HG03575 (cell line): ENCODE data around the gene PLA2G2E.

Experiments
- ATAC-seq: cut with Tn5 transposase; IDR thresholded peaks from one replicate; pipeline ENCODE4 v1.9.1; 2021; ENCODE audit not compliant: unreplicated experiment, insufficient number of reproducible peaks, low FRiP score; ENCODE audit errors: extremely low read depth

The PLA2G2E gene

DNA sequence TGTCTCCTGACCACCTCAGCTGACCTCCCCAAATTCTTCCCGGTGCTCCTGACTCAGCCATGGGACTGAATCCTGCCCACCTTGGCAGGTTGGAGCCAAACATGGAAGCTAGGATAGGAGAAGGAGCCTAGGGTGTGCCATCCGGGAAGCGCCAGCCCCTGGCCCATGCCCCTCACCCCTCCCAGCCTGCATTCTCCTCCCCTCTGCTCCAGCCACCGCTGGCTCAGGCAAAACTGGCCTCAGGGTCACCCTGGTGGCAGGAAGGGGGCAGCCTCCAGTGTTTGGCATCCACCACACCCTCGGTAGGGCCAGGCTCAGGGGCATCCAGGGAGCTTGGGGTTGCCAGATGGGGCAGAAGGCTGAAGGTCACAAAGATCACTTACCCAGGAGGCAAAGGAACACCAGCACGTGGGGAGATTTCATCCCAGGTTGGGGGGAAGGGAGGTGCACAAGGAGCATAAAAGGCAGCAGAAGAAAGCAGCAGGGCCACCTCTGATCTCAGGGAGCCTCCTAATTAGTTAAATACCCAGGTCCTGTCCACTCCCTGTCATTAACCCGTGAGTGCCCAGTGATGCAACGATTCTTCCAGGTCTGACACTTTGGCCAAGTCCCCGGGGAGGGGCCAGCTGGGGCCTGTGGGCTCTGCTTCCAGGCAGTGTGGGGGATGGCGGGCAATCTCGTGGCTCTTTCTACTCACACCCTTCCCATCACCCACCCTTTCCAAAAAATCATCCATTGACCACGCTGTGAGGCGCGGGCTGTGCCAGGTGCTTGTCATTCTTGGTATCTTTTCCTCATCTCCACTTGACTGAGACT lies at the start of gene PLA2G2E:
PLA2G2E (minus strand) TSS at position 481 of the 816 bp plus-strand sequence; CDS start at position 423, 58 bp downstream.
- ATAC-seq, result no peak

DNA sequence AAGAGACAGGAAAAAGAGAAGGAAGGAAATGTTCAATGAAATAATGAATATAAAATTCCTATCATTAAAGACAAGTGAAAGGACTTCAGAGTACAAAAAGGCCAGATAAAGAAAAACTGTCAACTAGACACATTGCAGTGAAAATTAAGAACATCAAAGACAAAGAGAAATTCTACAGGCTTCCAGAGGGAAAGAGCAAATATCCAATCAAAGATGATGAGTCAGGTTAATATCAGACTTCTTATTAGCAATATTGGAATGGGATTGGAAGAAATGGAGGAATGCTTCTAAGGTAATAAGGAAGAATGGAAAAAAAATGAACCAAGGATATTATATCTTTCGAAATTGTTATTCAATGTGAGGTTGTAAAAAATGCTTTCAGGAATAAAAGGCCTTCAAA lies 48.2 kb upstream of the PLA2G2E start:
- ATAC-seq, result no peak

GRCh38 chr1:19969898-19970660 lies 46.7 kb upstream of the PLA2G2E start:
- ATAC-seq, result no peak

GRCh38 chr1:19967808-19968207 lies 44.4 kb upstream of the PLA2G2E start:
- ATAC-seq, result no peak

DNA sequence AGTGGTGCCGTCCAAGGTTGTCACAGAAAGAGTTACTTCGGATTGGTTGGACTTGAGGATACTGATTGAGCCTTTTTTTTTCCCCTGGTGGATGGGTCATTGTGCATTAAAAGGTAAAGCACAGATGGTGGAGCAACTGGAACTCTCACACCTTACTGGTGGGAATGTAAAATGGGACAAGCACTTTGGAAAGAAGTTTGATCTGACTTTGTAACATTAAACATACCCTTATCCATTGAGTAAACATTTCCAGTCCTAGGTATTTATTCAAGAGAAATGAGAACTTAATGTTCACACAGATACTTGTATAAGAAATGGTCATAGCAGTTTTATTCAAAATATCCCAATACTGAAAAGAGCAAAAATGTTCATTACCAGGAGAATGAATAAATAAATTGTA lies 41.1 kb upstream of the PLA2G2E start:
- no peak for ATAC-seq

DNA sequence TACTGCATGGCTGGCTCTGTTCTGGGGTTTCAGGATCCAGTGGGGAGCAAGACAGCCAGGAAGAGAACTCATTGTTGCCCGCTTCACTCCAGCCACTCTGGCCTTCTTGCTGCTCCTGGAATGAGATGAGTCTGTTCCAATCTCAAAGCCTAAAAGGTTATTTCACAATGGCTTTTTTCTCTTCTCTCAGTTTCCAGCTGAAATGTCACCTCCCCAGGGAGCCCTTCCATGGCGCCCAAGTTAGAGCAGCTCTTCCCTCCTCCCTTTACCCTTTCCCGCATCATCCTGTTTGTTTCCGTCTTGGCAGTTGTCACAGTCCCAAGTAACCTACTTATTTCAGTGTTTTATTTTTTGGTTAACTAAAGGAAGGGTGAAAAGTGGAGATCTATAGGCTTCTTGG lies 40.2 kb upstream of the PLA2G2E start:
- no peak for ATAC-seq

- ATAC-seq, result no peak
These were observed 37.2 kb upstream of the PLA2G2E start for GRCh38 chr1:19960591-19960990.

DNA sequence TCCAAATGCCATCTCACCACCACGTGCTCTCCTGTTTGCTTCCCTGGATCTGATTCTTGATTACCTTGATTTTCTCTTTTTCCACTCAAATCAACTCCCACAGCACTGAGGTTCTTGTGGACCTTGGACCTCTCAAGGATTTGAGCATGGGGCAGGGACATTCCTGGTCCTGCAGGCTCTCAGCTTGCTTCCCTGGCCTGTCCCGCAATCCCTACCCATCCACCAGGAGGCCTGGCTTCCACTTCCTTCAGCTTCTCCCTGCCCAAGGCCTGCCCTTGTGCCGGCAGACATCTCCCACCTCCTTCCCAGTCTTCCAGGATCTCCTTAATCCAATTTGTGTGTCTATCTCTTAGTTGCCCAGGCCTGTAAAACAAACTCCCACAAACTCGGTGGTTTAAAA lies 34.4 kb upstream of the PLA2G2E start:
- ATAC-seq, result no peak

DNA sequence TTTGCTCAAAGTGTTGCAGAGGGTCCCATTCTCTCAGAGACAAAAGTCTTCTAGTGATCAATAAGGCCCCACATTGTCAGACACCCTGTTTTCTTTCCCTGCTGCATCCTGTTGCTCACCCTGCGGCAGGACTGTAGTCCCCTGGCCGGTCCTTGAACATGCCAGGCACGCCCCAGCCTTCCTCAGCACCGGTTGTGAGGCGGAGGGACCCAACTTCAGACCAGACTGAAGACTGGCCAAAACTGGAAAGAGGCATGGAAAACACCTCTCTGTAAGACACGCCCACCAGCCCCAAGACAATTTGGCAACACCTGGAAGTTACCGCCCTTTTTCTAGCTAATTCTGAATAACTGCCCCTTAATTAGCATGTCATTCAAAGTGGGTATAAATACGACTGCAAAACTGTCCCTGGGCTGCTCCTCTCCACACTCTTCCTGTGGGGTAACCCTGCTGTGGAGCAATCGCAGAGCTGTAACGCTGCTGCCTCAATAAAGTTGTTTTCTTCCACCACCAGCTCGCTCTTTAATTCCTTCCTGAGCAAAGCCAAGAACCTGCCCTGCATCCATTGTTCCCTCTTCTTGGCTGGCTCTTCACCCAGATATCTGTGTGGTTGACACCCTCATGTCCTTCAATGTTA lies 32.2 kb upstream of the PLA2G2E start:
- no peak for ATAC-seq

DNA sequence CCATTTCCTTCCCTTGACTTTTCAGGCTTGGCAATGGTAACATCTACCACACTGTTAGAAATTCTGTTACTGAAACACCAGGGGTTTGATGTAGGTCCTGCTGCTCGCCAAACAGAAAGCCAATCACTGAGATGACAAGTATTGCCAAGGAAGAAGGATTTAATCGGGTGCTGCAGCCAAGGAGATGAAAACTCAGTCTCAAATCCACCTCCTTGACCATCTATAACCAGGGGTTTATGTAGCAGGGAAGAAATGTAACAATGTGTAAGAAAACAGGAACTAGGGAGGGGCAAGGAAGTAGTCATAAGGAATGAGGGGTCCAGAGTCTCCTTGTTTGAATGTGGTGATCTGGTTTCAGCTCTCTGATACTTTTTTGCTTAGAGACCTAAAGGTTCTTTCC lies 30.6 kb upstream of the PLA2G2E start:
- ATAC-seq, result no peak

DNA sequence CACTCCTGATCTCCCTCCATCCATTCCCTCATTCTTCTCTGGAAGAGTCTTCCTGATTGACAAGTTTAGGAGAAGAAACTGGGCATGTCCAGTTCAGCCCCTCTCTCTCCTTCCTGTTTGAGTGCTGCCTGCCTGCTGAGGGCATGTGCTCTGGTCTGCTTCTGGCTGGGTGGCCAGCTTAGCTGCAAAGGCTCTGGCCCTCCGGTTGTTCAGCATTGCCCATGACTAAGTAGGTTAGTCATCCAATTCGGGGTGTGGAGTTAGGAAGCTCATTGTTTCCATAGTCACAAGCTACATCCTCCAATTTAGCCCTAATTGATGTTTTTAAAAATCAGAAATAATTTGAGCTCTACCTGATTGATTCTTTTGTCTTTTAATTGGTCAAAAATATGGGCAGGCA lies 25.6 kb upstream of the PLA2G2E start:
- ATAC-seq, result no peak

GRCh38 chr1:19946971-19947370 lies 23.6 kb upstream of the PLA2G2E start:
- no peak for ATAC-seq

GRCh38 chr1:19946331-19946751 lies 22.9 kb upstream of the PLA2G2E start:
- ATAC-seq, result no peak

GRCh38 chr1:19945914-19946313 lies 22.5 kb upstream of the PLA2G2E start:
- no peak for ATAC-seq

GRCh38 chr1:19942657-19943056 lies 19.2 kb upstream of the PLA2G2E start:
- ATAC-seq, result no peak

- no peak for ATAC-seq
These were observed 18.7 kb upstream of the PLA2G2E start for GRCh38 chr1:19942088-19942487.

DNA sequence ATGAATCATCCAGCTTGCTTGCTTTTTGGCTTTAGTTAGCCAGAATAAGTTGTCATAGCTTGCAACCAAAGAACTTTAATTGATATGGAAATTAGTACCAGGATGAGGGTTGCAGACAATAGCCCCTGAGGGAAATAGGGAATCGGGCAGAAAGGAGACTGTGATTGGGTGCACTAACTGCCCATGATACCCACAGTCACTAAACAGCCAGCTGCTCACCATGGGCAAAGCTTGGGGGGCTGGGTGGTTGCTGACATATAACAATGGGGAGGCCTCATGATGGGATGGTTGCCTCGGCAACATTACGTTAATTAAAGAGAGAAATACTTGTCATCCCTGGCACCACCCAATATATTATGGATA lies 17.8 kb upstream of the PLA2G2E start:
- no peak for ATAC-seq

GRCh38 chr1:19940486-19941205 lies 17.2 kb upstream of the PLA2G2E start:
- ATAC-seq, result no peak

GRCh38 chr1:19938472-19938871 lies 15.1 kb upstream of the PLA2G2E start:
- no peak for ATAC-seq
